H4 (cell line): ENCODE results near the gene CDH18. TPM values are rescaled to one million over a fixed set of nuclear protein-coding genes. Genes with fewer than 3 reads are reported as not detected.

Source experiments
- DNase-seq: peaks from one replicate; pipeline ENCODE4 v3.0.0-alpha.2; 2015; ENCODE audit warnings: low spot score
- total RNA-seq: library from RNA; depleted of rRNA; stranded (reverse); fragments of >200 nt; shearing (Covaris generic); gene quantifications from 2 replicates; pipeline ENCODE4 v1.2.3, GENCODE V29; 2014

Gene CDH18
- total RNA-seq, 1 experiment from 2014 or later, result 3.2 TPM

- DNase-seq, result no peak
These were observed 526.0 kb downstream of the CDH18 start for GRCh38 chr5:19462019-19462418.

GRCh38 chr5:19424506-19424905 lies 563.5 kb downstream of the CDH18 start:
- DNase-seq, result no peak
